ENCODE results near the gene KCMF1. TPM values are rescaled to one million over a fixed set of nuclear protein-coding genes. Genes with fewer than 3 reads are reported as not detected.

Gene KCMF1
- total RNA-seq, 2 donors from 2014 or later = 40.6 to 46.7 TPM

- Histone ChIP-seq H3K27me3 (replicated peaks; ENCODE audit: insufficient read depth) (no peaks in the 10 kb centered on the region), H3K36me3 (no peaks in the 10 kb centered on the region), H3K9me3 (no peaks in the 10 kb centered on the region), H3K4me3 (no peak overlapping the region), H3K4me1 (ENCODE audit: control insufficient read depth in 1 of 2, low read depth in 2 of 2) (peaks cover 13 to 33% of the 10 kb centered on the region in 2 donors), H3K27ac (no peak overlapping the region)
- TF ChIP-seq CTCF (IDR thresholded peaks at IDR 0.05) = no peak
- ATAC-seq (ENCODE audit: insufficient number of reproducible peaks, low FRiP score, low read depth) (no peak), DNase-seq (ENCODE audit: low spot score) (no peak)
These were observed 31.6 kb downstream of the KCMF1 start for GRCh38 chr2:85002534-85002933.

- peaks cover 11% of the 10 kb centered on the region in 2 donors for H3K4me1 ChIP-seq (ENCODE audit: control insufficient read depth in 1 of 2, low read depth in 2 of 2)
- no peak overlapping the region for H3K4me3 ChIP-seq
- ATAC-seq (ENCODE audit: insufficient number of reproducible peaks, low FRiP score, low read depth) = no peak
These were observed 37.3 kb downstream of the KCMF1 start for GRCh38 chr2:85008252-85008651.

GRCh38 chr2:85009019-85009618 lies 38.2 kb downstream of the KCMF1 start:
- ATAC-seq (ENCODE audit: insufficient number of reproducible peaks, low FRiP score, low read depth) (no peak), DNase-seq (ENCODE audit: low spot score) (no peak)
- Histone ChIP-seq H3K4me1 (ENCODE audit: control insufficient read depth in 1 of 2, low read depth in 2 of 2) (peaks cover 7 to 17% of the 10 kb centered on the region in 2 donors), H3K27me3 (replicated peaks; ENCODE audit: insufficient read depth) (no peaks in the 10 kb centered on the region), H3K27ac (no peak overlapping the region), H3K9me3 (no peaks in the 10 kb centered on the region), H3K4me3 (no peak overlapping the region), H3K36me3 (no peaks in the 10 kb centered on the region)
- TF ChIP-seq CTCF (IDR thresholded peaks at IDR 0.05) = no peak

More at GRCh38 chr2:85008252-85008651, 37.3 kb downstream of the KCMF1 start:
- no peak for DNase-seq (ENCODE audit: low spot score)
- no peaks in the 10 kb centered on the region for H3K9me3 ChIP-seq
- no peaks in the 10 kb centered on the region for H3K36me3 ChIP-seq
- no peaks in the 10 kb centered on the region for H3K27me3 ChIP-seq (replicated peaks; ENCODE audit: insufficient read depth)
- TF ChIP-seq CTCF (IDR thresholded peaks at IDR 0.05) = no peak
- no peak overlapping the region for H3K27ac ChIP-seq

GRCh38 chr2:85010404-85010803 lies 39.4 kb downstream of the KCMF1 start:
- no peak overlapping the region for H3K27ac ChIP-seq
- DNase-seq (ENCODE audit: low spot score) = no peak
- no peaks in the 10 kb centered on the region for H3K9me3 ChIP-seq
- no peak for TF ChIP-seq CTCF (IDR thresholded peaks at IDR 0.05)
- no peak overlapping the region for H3K4me3 ChIP-seq
- no peak for ATAC-seq (ENCODE audit: insufficient number of reproducible peaks, low FRiP score, low read depth)
- peaks cover 14 to 29% of the 10 kb centered on the region in 2 donors for H3K4me1 ChIP-seq (ENCODE audit: control insufficient read depth in 1 of 2, low read depth in 2 of 2)
- no peaks in the 10 kb centered on the region for H3K36me3 ChIP-seq
- H3K27me3 ChIP-seq (replicated peaks; ENCODE audit: insufficient read depth) = no peaks in the 10 kb centered on the region

- H3K4me1 ChIP-seq (ENCODE audit: control insufficient read depth in 1 of 2, low read depth in 2 of 2) = peaks cover 20 to 36% of the 10 kb centered on the region in 2 donors
- no peak for TF ChIP-seq CTCF (IDR thresholded peaks at IDR 0.05)
These were observed 40.1 kb downstream of the KCMF1 start for GRCh38 chr2:85011098-85011497.

More at GRCh38 chr2:85011098-85011497, 40.1 kb downstream of the KCMF1 start:
- ATAC-seq (ENCODE audit: insufficient number of reproducible peaks, low FRiP score, low read depth) (no peak), DNase-seq (ENCODE audit: low spot score) (no peak)
- Histone ChIP-seq H3K36me3 (no peaks in the 10 kb centered on the region), H3K4me3 (no peak overlapping the region), H3K9me3 (no peaks in the 10 kb centered on the region), H3K27ac (no peak overlapping the region), H3K27me3 (replicated peaks; ENCODE audit: insufficient read depth) (no peaks in the 10 kb centered on the region)

Data from thoracic aorta (tissue), 2 donors.